HL-60 (cell line): ENCODE data around the gene MFN2.
A peak's percentile ranks its signal among the peaks of the same experiment; 100 is the strongest.

Source experiments
- GABPA ChIP-seq: IDR thresholded peaks from 2 replicates; pipeline ENCODE4 v1.6.1; 2012; ENCODE audit warnings: low read depth
- POLR2AphosphoS5 ChIP-seq: IDR thresholded peaks from 2 replicates; pipeline ENCODE4 v1.6.1; 2012; ENCODE audit warnings: low read depth
- SPI1 ChIP-seq: IDR thresholded peaks from 2 replicates; pipeline ENCODE4 v1.6.1; 2012; ENCODE audit warnings: low read depth, mild to moderate bottlenecking, borderline replicate concordance
- TF ChIP-seq, protein P1 (sequence below): IDR thresholded peaks from one replicate; pipeline ENCODE4 v1.5.1; 2011; ENCODE audit warnings: low read length, control low read depth, inconsistent platforms; ENCODE audit not compliant: insufficient read depth
- TF ChIP-seq, protein P2 (sequence below): IDR thresholded peaks from 2 replicates; pipeline ENCODE4 v1.6.1; 2012; ENCODE audit warnings: low read depth; ENCODE audit not compliant: insufficient replicate concordance

DNA sequence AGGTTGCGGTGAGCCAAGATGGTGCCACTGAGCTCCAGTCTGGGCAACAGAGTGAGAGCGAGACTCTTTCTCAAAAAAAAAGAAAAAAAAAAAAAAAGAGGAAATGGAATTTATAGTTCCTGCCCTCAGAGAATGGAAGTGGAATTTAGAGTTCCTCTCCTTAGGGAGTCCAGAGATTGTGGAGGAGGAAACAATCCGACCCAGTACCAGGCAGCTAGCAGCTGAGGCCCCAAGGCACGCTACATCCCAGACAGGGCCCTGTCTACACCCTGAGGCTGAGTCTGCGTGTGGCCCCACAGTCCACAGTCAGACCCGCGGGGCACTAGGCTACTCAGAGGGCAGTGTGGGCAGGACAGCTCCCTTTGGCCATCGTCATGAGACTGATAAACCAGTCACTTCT is 1.9 kb upstream of the MFN2 start:
- TF ChIP-seq POLR2AphosphoS5 (no peak), GABPA (no peak), SPI1 (peak; percentile 91)
- TF ChIP-seq, protein P1, sequence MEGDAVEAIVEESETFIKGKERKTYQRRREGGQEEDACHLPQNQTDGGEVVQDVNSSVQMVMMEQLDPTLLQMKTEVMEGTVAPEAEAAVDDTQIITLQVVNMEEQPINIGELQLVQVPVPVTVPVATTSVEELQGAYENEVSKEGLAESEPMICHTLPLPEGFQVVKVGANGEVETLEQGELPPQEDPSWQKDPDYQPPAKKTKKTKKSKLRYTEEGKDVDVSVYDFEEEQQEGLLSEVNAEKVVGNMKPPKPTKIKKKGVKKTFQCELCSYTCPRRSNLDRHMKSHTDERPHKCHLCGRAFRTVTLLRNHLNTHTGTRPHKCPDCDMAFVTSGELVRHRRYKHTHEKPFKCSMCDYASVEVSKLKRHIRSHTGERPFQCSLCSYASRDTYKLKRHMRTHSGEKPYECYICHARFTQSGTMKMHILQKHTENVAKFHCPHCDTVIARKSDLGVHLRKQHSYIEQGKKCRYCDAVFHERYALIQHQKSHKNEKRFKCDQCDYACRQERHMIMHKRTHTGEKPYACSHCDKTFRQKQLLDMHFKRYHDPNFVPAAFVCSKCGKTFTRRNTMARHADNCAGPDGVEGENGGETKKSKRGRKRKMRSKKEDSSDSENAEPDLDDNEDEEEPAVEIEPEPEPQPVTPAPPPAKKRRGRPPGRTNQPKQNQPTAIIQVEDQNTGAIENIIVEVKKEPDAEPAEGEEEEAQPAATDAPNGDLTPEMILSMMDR = no peak
- TF ChIP-seq, protein P2, sequence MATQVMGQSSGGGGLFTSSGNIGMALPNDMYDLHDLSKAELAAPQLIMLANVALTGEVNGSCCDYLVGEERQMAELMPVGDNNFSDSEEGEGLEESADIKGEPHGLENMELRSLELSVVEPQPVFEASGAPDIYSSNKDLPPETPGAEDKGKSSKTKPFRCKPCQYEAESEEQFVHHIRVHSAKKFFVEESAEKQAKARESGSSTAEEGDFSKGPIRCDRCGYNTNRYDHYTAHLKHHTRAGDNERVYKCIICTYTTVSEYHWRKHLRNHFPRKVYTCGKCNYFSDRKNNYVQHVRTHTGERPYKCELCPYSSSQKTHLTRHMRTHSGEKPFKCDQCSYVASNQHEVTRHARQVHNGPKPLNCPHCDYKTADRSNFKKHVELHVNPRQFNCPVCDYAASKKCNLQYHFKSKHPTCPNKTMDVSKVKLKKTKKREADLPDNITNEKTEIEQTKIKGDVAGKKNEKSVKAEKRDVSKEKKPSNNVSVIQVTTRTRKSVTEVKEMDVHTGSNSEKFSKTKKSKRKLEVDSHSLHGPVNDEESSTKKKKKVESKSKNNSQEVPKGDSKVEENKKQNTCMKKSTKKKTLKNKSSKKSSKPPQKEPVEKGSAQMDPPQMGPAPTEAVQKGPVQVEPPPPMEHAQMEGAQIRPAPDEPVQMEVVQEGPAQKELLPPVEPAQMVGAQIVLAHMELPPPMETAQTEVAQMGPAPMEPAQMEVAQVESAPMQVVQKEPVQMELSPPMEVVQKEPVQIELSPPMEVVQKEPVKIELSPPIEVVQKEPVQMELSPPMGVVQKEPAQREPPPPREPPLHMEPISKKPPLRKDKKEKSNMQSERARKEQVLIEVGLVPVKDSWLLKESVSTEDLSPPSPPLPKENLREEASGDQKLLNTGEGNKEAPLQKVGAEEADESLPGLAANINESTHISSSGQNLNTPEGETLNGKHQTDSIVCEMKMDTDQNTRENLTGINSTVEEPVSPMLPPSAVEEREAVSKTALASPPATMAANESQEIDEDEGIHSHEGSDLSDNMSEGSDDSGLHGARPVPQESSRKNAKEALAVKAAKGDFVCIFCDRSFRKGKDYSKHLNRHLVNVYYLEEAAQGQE = no peak
